OCI-LY3 (cell line): Measurements from ENCODE around the gene BMAL2.
A peak's percentile ranks its signal among the peaks of the same experiment; 100 is the strongest.

Experiments
- H2AFZ ChIP-seq: fragments of 200-600, 300-600 bp; shearing (Covaris generic); 2 replicates; pipeline ENCODE4 v1.6.0; 2014; ENCODE audit warnings: antibody characterized with exemption, low read depth, low read length
- H3K27ac ChIP-seq: fragments of 200-600, 300-600 bp; sonication (generic); 2 replicates; pipeline ENCODE4 v1.5.1; 2014; ENCODE audit warnings: mild to moderate bottlenecking, low read length, moderate library complexity, mixed read lengths
- H3K27me3 ChIP-seq: fragments of 200-600, 300-600 bp; sonication (generic); 2 replicates; pipeline ENCODE4 v1.6.1; 2014; ENCODE audit warnings: low read depth, low read length, mixed read lengths
- H3K36me3 ChIP-seq: fragments of 200-600, 300-600 bp; sonication (generic); replicated peaks from 2 replicates; pipeline ENCODE3; 2014; ENCODE audit warnings: low read depth, low read length, mixed read lengths
- H3K4me1 ChIP-seq: fragments of 300-600, 200-600 bp; sonication (generic); 2 replicates; pipeline ENCODE4 v1.6.1; 2014; ENCODE audit warnings: low read length, mixed read lengths
- H3K4me2 ChIP-seq: fragments of 200-600, 300-600 bp; sonication (generic); 2 replicates; pipeline ENCODE4 v1.6.1; 2014; ENCODE audit warnings: low read length, mixed read lengths
- H3K4me3 ChIP-seq: fragments of 300-600, 200-600 bp; sonication (generic); 2 replicates; pipeline ENCODE4 v1.5.1; 2014; ENCODE audit warnings: antibody characterized with exemption, mild to moderate bottlenecking, low read length, moderate library complexity
- H3K79me2 ChIP-seq: fragments of 300-600, 200-600 bp; shearing (Covaris generic); 2 replicates; pipeline ENCODE4 v1.6.1; 2014; ENCODE audit warnings: mild to moderate bottlenecking, low read length, mixed read lengths
- H3K9ac ChIP-seq: fragments of 300-600, 200-600 bp; shearing (Covaris generic); 2 replicates; pipeline ENCODE4 v1.6.0; 2014; ENCODE audit warnings: mild to moderate bottlenecking, low read length, moderate library complexity
- H3K9me3 ChIP-seq: fragments of 200-600, 300-600 bp; shearing (Covaris generic); 2 replicates; pipeline ENCODE4 v1.6.1; 2014; ENCODE audit warnings: low read length, mixed read lengths; ENCODE audit not compliant: insufficient read depth
- H4K20me1 ChIP-seq: fragments of 200-600, 300-600 bp; sonication (generic); 2 replicates; pipeline ENCODE4 v1.6.1; 2016; ENCODE audit warnings: low read length, mixed read lengths; ENCODE audit not compliant: insufficient read depth
- EZH2phosphoT487 ChIP-seq: fragments of 200-600 bp; shearing (Covaris generic); IDR thresholded peaks from 2 replicates; pipeline ENCODE4 v1.6.1; 2018; ENCODE audit warnings: antibody characterized with exemption, mixed run types, low read depth
- TF ChIP-seq, protein P1 (sequence below): fragments of 200-600, 300-600 bp; sonication (generic); IDR thresholded peaks from 2 replicates; pipeline ENCODE4 v1.5.1; 2014; ENCODE audit warnings: antibody characterized with exemption, low read length, low read depth

BMAL2 gene

DNA sequence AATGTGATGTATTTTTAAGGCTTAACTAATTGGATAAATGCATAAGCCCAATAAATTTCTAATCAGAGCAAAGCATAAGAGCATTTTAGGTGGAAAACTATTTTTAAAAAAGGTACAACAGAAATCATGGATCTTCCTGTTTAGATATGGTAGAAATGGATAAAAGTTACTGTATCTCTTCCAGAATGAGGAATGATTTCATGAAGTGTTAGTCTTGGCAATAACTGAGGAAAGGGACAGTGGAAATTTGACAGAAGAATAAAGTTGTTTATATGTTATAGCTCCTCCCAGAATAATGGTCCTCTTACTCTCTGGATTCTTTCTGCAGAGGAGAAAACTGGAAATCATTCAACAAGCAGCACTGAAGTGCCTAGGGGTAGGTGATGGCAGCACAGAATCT is 32.4 kb upstream of the BMAL2 start:
- H3K4me2 ChIP-seq: no peak overlapping the region
- H3K9me3 ChIP-seq: no peaks in the 10 kb centered on the region
- no peak overlapping the region for H2AFZ ChIP-seq
- H3K27ac ChIP-seq: no peak overlapping the region
- no peak overlapping the region for H3K9ac ChIP-seq
- H3K79me2 ChIP-seq: peaks cover 65% of the 10 kb centered on the region
- H4K20me1 ChIP-seq: peaks cover 26% of the 10 kb centered on the region
- H3K27me3 ChIP-seq: no peaks in the 10 kb centered on the region
- peaks cover 63% of the 10 kb centered on the region for H3K36me3 ChIP-seq
- no peak for TF ChIP-seq EZH2phosphoT487
- TF ChIP-seq, protein P1, sequence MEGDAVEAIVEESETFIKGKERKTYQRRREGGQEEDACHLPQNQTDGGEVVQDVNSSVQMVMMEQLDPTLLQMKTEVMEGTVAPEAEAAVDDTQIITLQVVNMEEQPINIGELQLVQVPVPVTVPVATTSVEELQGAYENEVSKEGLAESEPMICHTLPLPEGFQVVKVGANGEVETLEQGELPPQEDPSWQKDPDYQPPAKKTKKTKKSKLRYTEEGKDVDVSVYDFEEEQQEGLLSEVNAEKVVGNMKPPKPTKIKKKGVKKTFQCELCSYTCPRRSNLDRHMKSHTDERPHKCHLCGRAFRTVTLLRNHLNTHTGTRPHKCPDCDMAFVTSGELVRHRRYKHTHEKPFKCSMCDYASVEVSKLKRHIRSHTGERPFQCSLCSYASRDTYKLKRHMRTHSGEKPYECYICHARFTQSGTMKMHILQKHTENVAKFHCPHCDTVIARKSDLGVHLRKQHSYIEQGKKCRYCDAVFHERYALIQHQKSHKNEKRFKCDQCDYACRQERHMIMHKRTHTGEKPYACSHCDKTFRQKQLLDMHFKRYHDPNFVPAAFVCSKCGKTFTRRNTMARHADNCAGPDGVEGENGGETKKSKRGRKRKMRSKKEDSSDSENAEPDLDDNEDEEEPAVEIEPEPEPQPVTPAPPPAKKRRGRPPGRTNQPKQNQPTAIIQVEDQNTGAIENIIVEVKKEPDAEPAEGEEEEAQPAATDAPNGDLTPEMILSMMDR: no peak
- no peak overlapping the region for H3K4me3 ChIP-seq
- H3K4me1 ChIP-seq: peaks cover 33% of the 10 kb centered on the region

DNA sequence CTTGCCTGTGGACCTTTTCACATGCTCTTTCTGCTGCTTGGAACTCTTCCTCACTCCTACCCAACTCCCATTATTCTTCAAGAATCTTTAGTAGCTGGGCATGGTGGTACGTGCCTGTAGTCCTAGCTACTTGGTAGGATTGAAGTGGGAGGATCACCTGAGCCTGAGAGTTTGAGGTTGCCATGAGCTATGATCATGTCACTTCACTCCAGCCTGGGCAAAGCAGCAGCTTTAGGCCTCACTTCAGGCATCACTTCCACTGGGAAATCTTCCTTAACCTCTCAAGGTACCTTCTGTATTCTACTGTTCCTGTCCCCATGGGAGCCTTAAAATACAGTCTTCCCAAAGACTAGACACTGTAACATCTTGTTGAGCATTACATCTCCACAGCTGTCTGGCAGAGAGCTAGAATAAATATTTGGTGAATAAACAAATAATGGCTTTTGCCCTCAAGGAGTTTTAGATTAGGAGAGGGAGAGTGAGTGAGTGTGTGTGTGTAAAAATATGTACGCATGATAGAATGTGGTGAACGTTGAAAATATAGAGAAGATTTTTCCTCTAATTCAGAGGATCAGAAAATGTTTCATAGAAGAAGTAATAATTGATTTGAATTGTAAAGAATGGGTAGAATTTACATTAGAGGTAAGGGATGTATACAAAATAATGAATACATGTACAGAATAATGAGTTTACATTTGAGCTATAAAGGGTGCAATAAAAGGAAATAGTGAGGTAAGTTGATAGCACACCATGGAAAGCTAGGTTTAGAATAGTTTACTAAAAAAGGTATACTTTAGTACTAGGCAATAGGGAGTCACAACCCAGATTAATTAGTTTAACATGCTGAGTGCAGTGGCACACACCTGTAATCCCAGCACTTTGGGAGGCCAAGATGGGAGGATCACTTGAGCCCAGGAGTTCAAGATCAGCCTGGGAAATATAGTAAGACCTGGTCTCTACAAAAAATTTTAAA is 29.2 kb upstream of the BMAL2 start:
- Histone ChIP-seq H3K4me3 (no peak overlapping the region), H4K20me1 (0 out of 2 replicates have a peak, but pooled peaks cover 4% of the 10 kb centered on the region), H3K4me2 (no peak overlapping the region), H3K27ac (peak overlapping the region; percentile 12), H3K9ac (no peak overlapping the region), H2AFZ (no peak overlapping the region), H3K9me3 (no peaks in the 10 kb centered on the region), H3K79me2 (peaks cover 55% of the 10 kb centered on the region), H3K27me3 (no peaks in the 10 kb centered on the region), H3K36me3 (peaks cover 51% of the 10 kb centered on the region), H3K4me1 (peaks cover 45% of the 10 kb centered on the region)
- TF ChIP-seq, protein P1: no peak
- no peak for TF ChIP-seq EZH2phosphoT487

DNA sequence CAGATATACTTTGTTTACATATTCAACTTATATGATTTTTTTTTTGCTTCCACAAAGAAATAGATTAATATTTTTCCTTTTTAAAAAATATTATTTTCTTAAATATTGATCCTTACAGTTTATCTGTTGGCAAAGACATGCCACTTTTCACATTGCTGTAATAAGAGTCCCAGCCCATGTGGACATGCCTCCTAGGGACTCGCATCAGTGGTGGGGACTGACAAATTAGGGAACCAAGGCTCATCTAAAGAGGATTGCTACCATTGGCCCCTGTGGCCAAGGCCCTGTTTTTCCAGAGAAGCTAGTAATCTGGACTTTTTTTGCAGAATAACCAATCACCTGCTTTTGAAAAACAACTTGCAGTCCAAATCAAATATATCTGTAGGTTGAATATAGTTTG is 27.8 kb upstream of the BMAL2 start:
- Histone ChIP-seq H3K4me3 (no peak overlapping the region), H2AFZ (no peak overlapping the region), H4K20me1 (no peaks in the 10 kb centered on the region), H3K9me3 (no peaks in the 10 kb centered on the region), H3K27me3 (no peaks in the 10 kb centered on the region), H3K79me2 (peaks cover 51% of the 10 kb centered on the region), H3K4me1 (peaks cover 55% of the 10 kb centered on the region), H3K9ac (peak overlapping the region; percentile 21; the same call in 1 of the 2 replicates), H3K36me3 (peaks cover 49% of the 10 kb centered on the region), H3K27ac (peak overlapping the region; percentile 61), H3K4me2 (no peak overlapping the region)
- TF ChIP-seq, protein P1: no peak
- TF ChIP-seq EZH2phosphoT487: no peak

DNA sequence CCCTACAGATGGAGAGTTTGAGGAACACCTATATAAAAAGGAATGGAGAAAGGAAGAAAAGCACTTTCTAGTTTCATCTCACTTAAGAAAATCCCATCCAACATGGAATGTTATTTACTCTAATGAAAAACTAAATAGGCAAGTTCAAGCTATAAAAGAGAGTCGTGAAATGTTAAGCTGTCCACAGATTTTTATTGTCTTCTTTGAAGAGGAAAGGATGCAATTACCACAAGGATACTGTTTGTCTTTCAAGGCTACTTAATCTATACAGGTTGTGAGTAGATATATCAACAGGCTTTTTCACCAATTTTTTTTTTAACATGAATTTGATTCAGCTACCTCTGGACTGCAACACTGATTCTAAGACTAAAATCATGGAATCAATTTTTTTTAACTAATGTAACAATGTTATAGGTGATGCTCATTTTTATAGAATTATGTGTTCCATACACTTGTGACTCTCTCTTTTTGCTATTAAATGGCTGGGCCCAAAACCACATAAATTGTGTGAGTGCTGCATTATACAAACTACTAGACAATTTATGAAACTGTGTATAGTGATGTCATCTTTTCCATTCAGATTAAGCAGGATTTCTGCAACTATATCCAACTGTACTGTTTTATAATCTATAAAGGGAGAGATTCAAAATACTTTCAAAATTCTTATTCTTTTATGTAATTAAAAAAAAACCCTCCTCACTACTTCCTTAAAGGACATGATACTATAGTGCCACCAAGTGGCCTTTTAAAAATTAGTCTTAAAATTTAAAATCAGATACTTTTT is 26.8 kb upstream of the BMAL2 start:
- no peaks in the 10 kb centered on the region for H3K27me3 ChIP-seq
- H3K4me2 ChIP-seq: no peak overlapping the region
- no peaks in the 10 kb centered on the region for H4K20me1 ChIP-seq
- no peak overlapping the region for H2AFZ ChIP-seq
- H3K9me3 ChIP-seq: no peaks in the 10 kb centered on the region
- peak overlapping the region; percentile 21; the same call in 1 of the 2 replicates for H3K9ac ChIP-seq
- H3K4me1 ChIP-seq: peaks cover 58% of the 10 kb centered on the region
- peaks cover 46% of the 10 kb centered on the region for H3K36me3 ChIP-seq
- no peak for TF ChIP-seq EZH2phosphoT487
- TF ChIP-seq, protein P1: peak; percentile 55
- peak overlapping the region; percentile 61 for H3K27ac ChIP-seq
- peaks cover 45% of the 10 kb centered on the region for H3K79me2 ChIP-seq
- H3K4me3 ChIP-seq: no peak overlapping the region
